BJ (cell line): Measurements from ENCODE around the gene AWAT1. TPM values are rescaled to one million over a fixed set of nuclear protein-coding genes. Genes with fewer than 3 reads are reported as not detected.
A peak's percentile ranks its signal among the peaks of the same experiment; 100 is the strongest.
"Not testable (repeated sequence)": the region's sequence is repeated elsewhere in the genome, so short reads cannot be mapped to it uniquely, and the experiment has no call there.

ENCODE experiments used
- CTCF ChIA-PET: fragments of 350-600 bp; formaldehyde crosslinking; extraction: SDS; loops from one replicate; lab custom pipeline; 2021; ENCODE audit warnings: antibody characterized with exemption, inconsistent platforms; lab: Yijun Ruan, JAX
- POLR2A ChIA-PET: fragments of 300-600 bp; sonication (Branson Sonifier 250); formaldehyde crosslinking; extraction: SDS; loops from one replicate; lab custom pipeline; 2021; ENCODE audit warnings: antibody characterized with exemption; lab: Charles Lee
- DNase-seq: peaks from one replicate; pipeline ENCODE4 v3.0.0-alpha.2; 2011; ENCODE audit warnings: low read depth
- H3K27me3 ChIP-seq: 2 replicates; pipeline ENCODE4 v1.6.0; 2011; ENCODE audit warnings: low read length; ENCODE audit not compliant: control insufficient read depth, insufficient read depth
- H3K36me3 ChIP-seq: 2 replicates; pipeline ENCODE4 v1.5.1; 2011; ENCODE audit warnings: low read length; ENCODE audit not compliant: control insufficient read depth, insufficient read depth
- H3K4me3 ChIP-seq: 2 replicates; pipeline ENCODE4 v1.5.1; 2011; ENCODE audit warnings: low read depth, mild to moderate bottlenecking, control low read depth, low read length
- polyA plus RNA-seq: library from polyadenylated mRNA; depleted of rRNA; stranded (reverse); fragments of >200 nt; gene quantifications from 2 replicates; pipeline ENCODE4 v1.2.3, GENCODE V29; 2011
- TF ChIP-seq, protein P1 (sequence below): IDR thresholded peaks from 2 replicates; pipeline ENCODE4 v1.5.1; 2011; ENCODE audit warnings: low read depth, mild to moderate bottlenecking, control low read depth, inconsistent platforms, low read length, moderate library complexity; ENCODE audit not compliant: insufficient read depth

Gene AWAT1
- polyA plus RNA-seq, 1 experiment, result not detected

DNA sequence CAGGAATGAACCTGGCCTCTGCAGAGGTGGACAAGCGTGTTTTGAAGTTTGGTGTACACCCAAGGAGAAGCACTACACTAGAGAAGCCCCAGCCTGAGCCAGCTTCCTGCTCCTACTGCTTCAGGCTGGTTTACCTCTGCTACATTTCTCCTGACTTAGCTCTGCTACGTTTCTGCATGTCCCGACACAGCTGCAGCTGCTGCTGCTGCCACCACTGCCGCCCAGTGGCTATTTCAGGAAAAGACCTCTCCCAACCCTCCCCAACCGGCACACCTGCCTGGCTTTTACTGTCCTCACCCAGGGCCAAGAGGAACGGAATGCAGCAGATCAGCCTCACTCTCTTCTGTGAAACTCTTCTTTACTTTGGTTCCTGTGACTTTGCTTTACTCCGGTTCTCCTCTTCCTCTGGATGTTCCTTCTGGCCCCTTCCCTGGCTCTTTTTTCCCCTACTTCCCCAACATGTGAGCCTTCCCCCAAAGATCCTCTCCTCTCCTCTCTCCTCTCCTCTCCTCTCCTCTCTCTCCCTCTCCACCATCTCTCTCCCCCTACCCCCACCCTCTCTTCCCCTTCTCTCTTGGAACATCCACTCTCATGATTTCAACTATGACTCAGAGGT lies 28.6 kb downstream of the AWAT1 start:
- no peaks in the 10 kb centered on the region for H3K27me3 ChIP-seq
- no peak overlapping the region for H3K4me3 ChIP-seq
- ChIA-PET POLR2A (no interaction called here), CTCF (interaction anchor here (0.6 to 1.2 kb wide), 6 partner anchors 10 to 68 kb away, joined by 3 to 5 read pairs (median 3); partner anchors contain the start of gene PDZD11)
- no peaks in the 10 kb centered on the region for H3K36me3 ChIP-seq
- TF ChIP-seq, protein P1, sequence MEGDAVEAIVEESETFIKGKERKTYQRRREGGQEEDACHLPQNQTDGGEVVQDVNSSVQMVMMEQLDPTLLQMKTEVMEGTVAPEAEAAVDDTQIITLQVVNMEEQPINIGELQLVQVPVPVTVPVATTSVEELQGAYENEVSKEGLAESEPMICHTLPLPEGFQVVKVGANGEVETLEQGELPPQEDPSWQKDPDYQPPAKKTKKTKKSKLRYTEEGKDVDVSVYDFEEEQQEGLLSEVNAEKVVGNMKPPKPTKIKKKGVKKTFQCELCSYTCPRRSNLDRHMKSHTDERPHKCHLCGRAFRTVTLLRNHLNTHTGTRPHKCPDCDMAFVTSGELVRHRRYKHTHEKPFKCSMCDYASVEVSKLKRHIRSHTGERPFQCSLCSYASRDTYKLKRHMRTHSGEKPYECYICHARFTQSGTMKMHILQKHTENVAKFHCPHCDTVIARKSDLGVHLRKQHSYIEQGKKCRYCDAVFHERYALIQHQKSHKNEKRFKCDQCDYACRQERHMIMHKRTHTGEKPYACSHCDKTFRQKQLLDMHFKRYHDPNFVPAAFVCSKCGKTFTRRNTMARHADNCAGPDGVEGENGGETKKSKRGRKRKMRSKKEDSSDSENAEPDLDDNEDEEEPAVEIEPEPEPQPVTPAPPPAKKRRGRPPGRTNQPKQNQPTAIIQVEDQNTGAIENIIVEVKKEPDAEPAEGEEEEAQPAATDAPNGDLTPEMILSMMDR, result peak; percentile 62
- DNase-seq, result no peak

DNA sequence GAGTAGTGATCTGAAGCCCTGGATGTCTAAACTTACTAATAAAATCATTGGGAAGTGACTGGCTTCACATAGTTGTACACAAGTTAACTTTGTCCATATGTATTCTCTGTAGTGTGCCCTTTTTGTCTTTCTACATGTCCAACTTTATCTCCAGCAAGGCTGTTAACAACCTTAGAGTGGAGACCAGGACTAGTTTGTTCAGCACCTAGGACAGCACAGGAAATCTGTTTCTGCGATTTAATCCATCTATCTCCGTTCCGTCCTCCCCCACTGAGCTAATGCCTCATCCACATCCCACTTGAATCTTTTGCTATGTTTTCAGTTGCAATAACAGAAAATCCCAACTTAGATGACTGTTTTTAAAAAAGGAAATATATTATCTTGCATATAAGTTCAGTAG lies 30.3 kb downstream of the AWAT1 start:
- Histone ChIP-seq H3K27me3 (no peaks in the 10 kb centered on the region), H3K36me3 (no peaks in the 10 kb centered on the region), H3K4me3 (no peak overlapping the region)
- ChIA-PET POLR2A (no interaction called here), CTCF (no interaction called here)
- TF ChIP-seq, protein P1, result no peak
- DNase-seq, result no peak

DNA sequence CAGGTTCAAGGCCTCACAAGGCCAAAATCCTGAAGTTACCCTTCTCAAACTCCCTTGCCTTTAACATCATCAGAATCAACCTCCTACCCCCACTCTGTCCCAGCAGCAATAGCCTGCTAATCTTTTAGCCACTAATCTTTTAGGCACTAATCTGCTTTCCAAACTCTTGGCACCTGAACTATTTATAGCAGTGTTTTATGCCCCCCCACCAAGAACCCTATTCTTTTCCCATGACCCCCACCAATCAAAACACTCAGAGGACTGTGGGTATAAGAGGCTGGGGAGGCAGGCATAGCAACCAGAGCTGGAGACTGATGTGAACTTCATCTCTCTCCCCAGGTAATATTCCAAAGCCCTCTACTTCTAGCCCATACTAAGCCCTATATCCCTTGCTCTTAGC lies 33.6 kb downstream of the AWAT1 start, which contains the start of gene ARR3:
ARR3 (plus strand) TSS at position 301 of the 400 bp plus-strand sequence. CDS start 1,052 bp downstream, outside the sequence.
- Histone ChIP-seq H3K36me3 (no peaks in the 10 kb centered on the region), H3K4me3 (no peak within 1 kb of the TSS), H3K27me3 (no peaks in the 10 kb centered on the region)
- TF ChIP-seq, protein P1, result no peak
- ChIA-PET CTCF (no interaction called here), POLR2A (no interaction called here)
- DNase-seq, result no peak

DNA sequence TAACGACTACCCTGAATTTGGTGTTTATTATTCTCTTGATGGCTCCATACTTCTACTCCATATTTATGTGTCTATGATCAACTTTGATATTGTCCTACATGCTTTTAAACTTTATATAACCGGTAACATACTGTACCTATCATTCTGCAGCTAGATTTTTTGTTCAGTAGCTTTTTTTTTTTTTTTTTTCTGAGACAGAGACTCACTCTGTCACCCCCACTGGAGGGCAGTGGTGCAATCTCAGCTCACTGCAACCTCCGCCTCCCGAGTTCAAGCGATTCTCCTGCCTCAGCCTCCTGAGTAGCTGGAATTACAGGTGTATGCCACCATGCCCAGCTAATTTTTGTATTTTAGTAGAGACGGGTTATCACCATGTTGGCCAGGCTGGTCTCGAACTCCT lies 39.6 kb downstream of the AWAT1 start:
- CTCF ChIA-PET, result interaction anchor here (0.6 kb wide), 1 partner anchor 156 kb away, joined by 3 read pairs; no protein-coding TSS in a partner anchor
- POLR2A ChIA-PET, DNase-seq, H3K27me3 ChIP-seq, H3K36me3 ChIP-seq, H3K4me3 ChIP-seq: not testable (repeated sequence)

DNA sequence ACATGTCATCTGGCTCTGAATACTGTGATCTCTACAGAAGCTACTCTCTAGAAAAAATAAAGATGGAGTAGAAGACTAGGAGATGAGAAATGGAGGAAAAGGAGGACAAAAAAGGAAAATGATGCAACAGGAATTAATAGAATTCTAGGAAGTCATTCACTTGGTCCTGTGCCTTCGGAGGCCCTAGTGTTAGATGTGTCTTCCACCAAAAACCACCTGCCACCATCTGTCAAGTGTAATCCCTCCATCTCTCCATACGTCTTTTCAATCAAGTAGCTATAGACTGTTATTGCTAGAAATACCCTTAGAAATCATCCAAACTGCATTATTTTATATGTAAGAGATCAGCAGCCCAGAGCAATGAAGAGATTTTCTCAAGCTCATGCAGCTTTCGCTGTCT lies 44.6 kb downstream of the AWAT1 start:
- DNase-seq, result no peak
- POLR2A ChIA-PET, result no interaction called here

More for the DNA sequence above, 44.6 kb downstream of the AWAT1 start:
- Histone ChIP-seq H3K36me3 (no peaks in the 10 kb centered on the region), H3K27me3 (no peaks in the 10 kb centered on the region), H3K4me3 (no peak overlapping the region)
- CTCF ChIA-PET, result no interaction called here
- TF ChIP-seq, protein P1, result no peak
